Sigmoid colon (tissue), 4 donors: ENCODE results near the gene SYNDIG1.

Experiments
- CTCF ChIP-seq, 4 experiments: fragments of 450-650 bp in 3 of 4; fragments of 200-600 bp in 1 of 4; IDR thresholded peaks; one replicate each; pipeline ENCODE4 v1.5.1; 2016 to 2019; ENCODE audit warnings: antibody characterized with exemption in 4 of 4, mild to moderate bottlenecking in 3 of 4, moderate library complexity in 2 of 4
- POLR2A ChIP-seq, 2 donors: fragments of 450-650 bp; IDR thresholded peaks; one replicate each; pipeline ENCODE4 v1.6.1; 2016; ENCODE audit warnings: antibody characterized with exemption in 2 of 2, mild to moderate bottlenecking in 2 of 2, moderate library complexity in 2 of 2
- POLR2AphosphoS5 ChIP-seq, 4 donors: sonication (generic); formaldehyde crosslinking; IDR thresholded peaks; one replicate each; pipeline ENCODE4 v1.6.1; 2017; ENCODE audit warnings: antibody characterized with exemption in 4 of 4

- TF ChIP-seq CTCF (IDR thresholded peaks at IDR 0.05): no peak
- no peak for TF ChIP-seq POLR2A (IDR thresholded peaks at IDR 0.05)
- no peak for TF ChIP-seq POLR2AphosphoS5 (IDR thresholded peaks at IDR 0.05)
Observed at GRCh38 chr20:24472426-24472825, 3.0 kb downstream of the SYNDIG1 start.
